Fibroblast of peridontal ligament (primary cell): ENCODE data around the gene SPOCK1.
A peak's percentile ranks its signal among the peaks of the same experiment; 100 is the strongest.

ENCODE experiments used
- DNase-seq: peaks from one replicate; pipeline ENCODE4 v3.0.0-alpha.2; 2010; ENCODE audit errors: extremely low read depth

The SPOCK1 gene

DNA sequence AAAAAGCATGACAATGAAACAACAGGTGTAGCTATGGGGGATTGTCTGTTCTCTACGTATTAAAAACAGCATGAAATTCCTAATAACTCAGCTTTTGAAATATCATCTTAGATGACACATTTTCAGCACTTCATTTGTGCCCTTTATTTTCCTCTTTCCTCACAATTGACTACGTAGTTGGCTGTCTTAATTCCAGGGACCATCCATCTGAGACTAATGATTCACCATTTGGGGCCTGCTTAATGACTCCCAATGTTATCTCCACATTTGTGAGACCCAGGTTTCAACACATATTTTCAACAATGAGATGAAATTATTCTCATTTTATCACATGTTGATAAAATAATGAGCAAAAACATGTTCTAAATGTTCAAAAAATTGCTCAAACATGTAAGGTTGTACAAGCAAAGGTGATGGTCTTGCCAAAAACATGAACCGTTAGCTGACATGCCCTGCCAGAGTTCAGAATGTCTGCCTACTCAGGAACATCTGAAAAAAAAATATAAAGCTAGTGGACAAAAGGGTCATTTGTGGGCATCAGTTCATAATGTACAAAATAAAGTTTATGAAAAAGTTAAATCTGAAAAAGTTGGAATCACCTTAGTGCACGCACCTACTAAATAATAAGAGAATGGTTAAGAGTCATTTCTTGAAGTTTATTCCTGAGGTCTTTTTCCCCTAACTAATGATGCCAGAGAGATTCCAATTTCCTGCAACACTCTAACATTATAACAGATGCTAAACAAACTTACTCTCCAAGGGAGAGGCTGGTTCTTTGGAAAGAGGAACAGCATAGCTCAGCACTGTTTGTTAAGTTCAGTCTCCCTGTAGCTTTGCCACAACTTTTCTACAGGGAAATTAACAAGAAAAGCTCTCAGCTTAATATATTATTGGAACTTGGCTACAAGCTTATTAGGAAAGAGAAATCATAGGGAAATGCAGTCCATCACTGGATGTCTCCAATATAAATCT lies 275.5 kb downstream of the SPOCK1 start:
- DNase-seq = no peak

- no peak for DNase-seq
Observed at GRCh38 chr5:137221943-137222342, 277.2 kb downstream of the SPOCK1 start.

- DNase-seq = peak; percentile 65
Observed at GRCh38 chr5:137220523-137220927, 278.6 kb downstream of the SPOCK1 start.

- DNase-seq = no peak
Observed at GRCh38 chr5:137218896-137219295, 280.2 kb downstream of the SPOCK1 start.

GRCh38 chr5:137218471-137218870 lies 280.7 kb downstream of the SPOCK1 start:
- peak; percentile 76 for DNase-seq

DNA sequence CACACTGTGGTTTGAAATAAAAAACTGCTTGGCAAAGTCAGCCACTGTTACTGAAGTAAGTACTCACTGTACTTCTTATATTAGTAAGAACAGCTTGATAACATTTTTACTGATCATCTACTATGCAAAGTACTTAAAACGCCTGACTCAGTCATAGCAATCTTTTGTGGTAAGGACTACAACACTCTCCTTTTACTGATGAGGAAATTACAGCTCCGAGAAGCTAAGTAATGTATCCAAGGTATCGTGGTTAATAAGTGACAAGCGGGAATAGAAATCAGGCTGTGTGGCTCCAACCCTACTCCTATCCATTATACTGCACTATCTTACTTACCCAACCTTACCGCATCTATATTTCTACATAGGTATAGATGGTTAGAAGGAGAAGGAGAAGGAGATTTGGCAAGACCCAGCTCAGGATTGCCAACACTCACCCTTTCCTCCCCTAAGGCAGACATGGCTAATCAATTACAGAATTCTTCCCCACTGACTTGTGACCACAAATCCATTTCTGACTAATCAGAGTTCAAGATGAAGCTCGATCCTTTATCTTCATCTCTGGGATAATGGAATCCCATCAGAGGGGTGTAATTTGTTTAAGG lies 281.4 kb downstream of the SPOCK1 start:
- peak; percentile 46 for DNase-seq

- DNase-seq = no peak
Observed at GRCh38 chr5:137216976-137217598, 282.0 kb downstream of the SPOCK1 start.

- no peak for DNase-seq
Observed at GRCh38 chr5:137215780-137216179, 283.3 kb downstream of the SPOCK1 start.

DNA sequence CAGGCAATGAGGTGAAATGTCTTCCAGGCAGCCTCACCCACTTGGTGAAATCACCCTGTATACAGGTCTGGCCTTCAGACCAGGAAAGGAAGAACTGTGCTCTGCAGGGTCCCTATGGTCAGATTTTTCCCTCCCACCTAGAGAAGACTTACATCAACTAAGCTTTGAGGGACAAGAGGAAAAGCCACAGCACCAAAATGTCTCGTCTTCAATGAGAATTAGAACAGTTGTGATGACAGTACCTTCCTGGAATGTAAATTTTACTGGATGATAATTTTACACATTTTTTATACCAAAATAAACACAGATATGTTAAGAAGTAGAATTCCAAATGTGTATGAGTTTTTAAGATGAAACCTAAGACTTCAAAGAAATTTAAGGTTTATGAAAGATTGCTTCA lies 283.9 kb downstream of the SPOCK1 start:
- no peak for DNase-seq

GRCh38 chr5:137214446-137215189 lies 284.5 kb downstream of the SPOCK1 start:
- no peak for DNase-seq

- no peak for DNase-seq
Observed at GRCh38 chr5:137212471-137212870, 286.7 kb downstream of the SPOCK1 start.

GRCh38 chr5:137209232-137209809 lies 289.8 kb downstream of the SPOCK1 start:
- DNase-seq = no peak

DNA sequence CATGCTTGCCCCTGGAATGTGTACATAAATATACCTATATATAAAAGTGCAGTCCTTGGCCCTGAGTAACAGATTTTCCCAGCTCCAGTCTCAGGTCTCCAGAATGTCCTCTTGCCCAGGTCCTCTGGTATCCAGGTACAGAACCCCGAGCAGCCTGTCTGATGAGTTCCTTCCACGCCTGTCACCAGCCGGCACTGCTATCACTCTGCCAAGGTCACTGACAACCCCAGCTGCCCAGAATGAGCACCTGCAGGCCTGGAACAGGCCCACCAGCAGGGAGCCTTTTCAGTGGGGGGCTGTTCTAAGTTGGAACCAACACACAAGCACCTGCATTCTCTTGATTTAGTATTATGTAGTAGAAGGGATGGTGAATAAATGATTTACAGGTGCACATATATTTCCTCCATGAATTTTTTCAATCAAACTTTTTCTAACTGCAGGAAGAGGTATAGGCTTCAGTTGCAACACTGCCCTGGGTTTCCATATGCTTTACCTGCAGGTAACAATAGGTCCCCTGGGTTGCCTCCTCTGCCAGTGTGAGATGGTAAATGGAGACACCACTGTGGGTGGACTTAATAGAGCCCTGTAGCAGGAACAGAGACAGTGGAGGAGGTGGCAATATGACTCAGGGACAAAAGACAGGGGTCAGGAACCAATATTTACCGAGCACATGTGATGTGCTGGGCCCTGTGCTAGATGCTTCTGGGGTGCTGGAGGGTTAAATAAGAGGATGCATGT lies 291.9 kb downstream of the SPOCK1 start:
- no peak for DNase-seq

GRCh38 chr5:137206030-137206715 lies 293.0 kb downstream of the SPOCK1 start:
- peak; percentile 73 for DNase-seq

DNA sequence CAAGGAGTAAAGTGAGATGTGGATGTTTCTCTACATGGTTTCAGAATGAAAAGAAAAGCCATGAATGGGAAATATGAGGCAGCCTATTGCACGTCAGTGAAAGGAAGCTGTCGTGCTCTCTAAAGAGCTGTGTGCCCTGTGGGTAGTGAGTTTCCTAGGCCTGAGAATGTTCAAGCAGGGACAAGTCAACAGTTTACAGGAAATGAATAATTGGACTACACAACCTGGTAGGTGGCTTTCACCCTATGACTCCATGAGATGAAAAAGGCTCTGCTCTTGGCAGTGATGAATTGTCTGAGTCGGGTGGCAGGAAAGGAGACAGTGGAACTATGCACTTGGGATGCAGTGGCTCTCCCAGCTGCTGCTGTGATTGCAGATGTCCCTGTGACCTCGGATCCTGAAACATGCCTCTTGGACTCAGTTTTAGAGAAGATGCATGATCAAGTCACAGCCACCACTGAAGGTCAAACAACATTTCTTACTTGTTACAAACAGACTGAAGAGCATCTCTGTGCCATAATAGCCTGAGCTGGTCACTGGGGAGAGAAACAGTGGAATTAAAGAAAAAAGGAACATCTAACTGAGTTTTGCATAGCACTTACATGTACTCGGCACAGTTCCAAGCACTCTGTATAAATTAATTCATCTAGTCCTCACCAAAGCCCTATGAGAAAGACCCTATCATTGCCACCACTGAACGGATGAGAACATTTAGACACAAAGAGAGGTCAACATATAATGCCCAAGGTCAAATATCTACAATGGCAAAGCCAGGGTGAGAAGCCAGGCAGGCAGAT lies 293.7 kb downstream of the SPOCK1 start:
- DNase-seq = no peak

DNA sequence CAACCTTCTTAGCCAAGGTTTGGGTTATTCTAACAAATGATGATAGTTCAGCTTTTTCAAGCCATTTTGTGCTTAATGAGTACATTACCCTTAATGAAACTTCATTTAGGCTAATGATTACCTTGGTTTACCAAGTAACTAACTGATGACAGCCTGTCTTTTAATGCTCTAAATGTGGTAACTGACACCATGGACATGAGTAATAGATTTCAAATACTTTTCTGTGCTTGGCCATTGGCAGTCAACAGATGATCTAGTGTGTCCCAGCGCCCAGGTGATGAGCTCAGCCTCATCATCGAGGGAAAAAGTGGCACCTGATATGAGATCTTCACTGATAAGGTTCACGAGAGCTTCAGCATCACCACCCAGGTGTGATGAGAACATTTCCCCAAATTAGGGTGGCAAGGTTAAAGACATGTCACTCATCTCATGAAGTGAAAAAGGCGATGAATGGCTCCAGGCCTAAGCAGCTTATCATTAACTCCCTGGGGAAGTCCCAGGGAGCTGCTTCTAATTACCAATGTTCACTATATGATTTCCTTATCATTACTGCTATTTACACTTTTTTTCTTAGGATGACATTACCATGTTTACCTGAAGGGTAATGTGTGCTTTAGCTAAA lies 296.0 kb downstream of the SPOCK1 start:
- no peak for DNase-seq

DNA sequence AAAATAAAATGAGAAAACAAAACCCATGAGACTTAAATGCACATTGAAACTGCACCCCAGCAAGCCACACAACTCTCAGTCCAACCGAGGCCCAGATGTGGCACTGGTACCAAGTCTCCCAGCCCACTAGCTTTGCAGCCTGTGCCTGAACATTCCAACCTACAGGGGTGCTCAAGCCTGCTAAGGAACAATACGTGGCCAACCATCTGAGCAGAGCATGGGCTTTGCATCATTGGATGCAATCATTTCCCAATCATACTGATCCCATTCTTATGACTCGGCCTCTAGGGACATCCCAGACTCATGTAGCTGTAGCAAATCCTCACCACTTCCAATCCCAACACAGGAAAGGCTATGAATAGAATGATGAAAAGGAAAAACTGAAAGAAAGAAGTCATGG lies 297.2 kb downstream of the SPOCK1 start:
- peak; percentile 93 for DNase-seq

- no peak for DNase-seq
Observed at GRCh38 chr5:137200906-137201700, 298.0 kb downstream of the SPOCK1 start.
